ENCODE measurements around the gene FHL3.

GRCh38 chr1:37995751-37996345 lies 9.5 kb downstream of the FHL3 start:
- TF ChIP-seq USF2 (IDR thresholded peaks at IDR 0.05) (no peak), CTCF (IDR thresholded peaks at IDR 0.05) (no peak), POLR2A (IDR thresholded peaks at IDR 0.05; ENCODE audit: low read length) (no peak), HOXA7 (CRISPR knock-in tag; IDR thresholded peaks at IDR 0.05) (no peak)
